ENCODE data around the gene MBD6.

GRCh38 chr12:57552306-57552651, 29.7 kb downstream of the MBD6 start:
- TF ChIP-seq USF1 (IDR thresholded peaks at IDR 0.05): no peak
- TF ChIP-seq CEBPB (IDR thresholded peaks at IDR 0.05): no peak
- TF ChIP-seq TCF12 (IDR thresholded peaks at IDR 0.05; ENCODE audit: low read depth): no peak
- TF ChIP-seq CREB1 (IDR thresholded peaks at IDR 0.05; ENCODE audit: low read depth): no peak
- TF ChIP-seq TAF1 (IDR thresholded peaks at IDR 0.05; ENCODE audit: low read depth): no peak
- no peak for TF ChIP-seq EP300 (IDR thresholded peaks at IDR 0.05; ENCODE audit: borderline replicate concordance)
- no peak for TF ChIP-seq FOXM1 (IDR thresholded peaks at IDR 0.05; ENCODE audit: borderline replicate concordance, low read depth)
- no peak for TF ChIP-seq REST (IDR thresholded peaks at IDR 0.05; ENCODE audit: low read depth)
- no peak for TF ChIP-seq MAX (IDR thresholded peaks at IDR 0.05)
- no peak for TF ChIP-seq RAD21 (IDR thresholded peaks at IDR 0.05; ENCODE audit: low read depth)
